Cardiac septum (tissue), 1 donor: ENCODE results near the gene PAM. TPM values are rescaled to one million over a fixed set of nuclear protein-coding genes. Genes with fewer than 3 reads are reported as not detected.
A peak's percentile ranks its signal among the peaks of the same experiment; 100 is the strongest.
"Not testable (repeated sequence)": the region's sequence is repeated elsewhere in the genome, so short reads cannot be mapped to it uniquely, and the experiment has no call there.

Experiments used
- DNase-seq: peaks from one replicate; pipeline ENCODE4 v3.0.0-alpha.2; 2020; ENCODE audit warnings: low spot score
- intact Hi-C: fragments of 100-400 bp; cut with DNase I; formaldehyde crosslinking; loops from one replicate; pipeline ENCODE4 v1.14.0; 2022
- total RNA-seq: library from RNA; stranded (reverse); fragmentation: NEBNext Ultra II Directional; extraction: Animal tissue kit (Norgen Biotek cat#: 25700); gene quantifications from one replicate; pipeline ENCODE4 v1.2.1, GENCODE V29; 2021
- donor health status: DM: no; HTN: no; CAD: no.

Gene PAM
- total RNA-seq, 1 donor from 2014 or later = 1,080 TPM

- no peak for DNase-seq
- intact Hi-C loops = no loop called here
These were observed 5.6 kb upstream of the PAM start for GRCh38 chr5:102749416-102750030.

GRCh38 chr5:102750151-102750834 is 4.8 kb upstream of the PAM start:
- intact Hi-C loops = no loop called here

GRCh38 chr5:102751903-102752376 is 3.2 kb upstream of the PAM start:
- DNase-seq, intact Hi-C loops: not testable (repeated sequence)

More at GRCh38 chr5:102750151-102750834, 4.8 kb upstream of the PAM start:
- DNase-seq = no peak

DNA sequence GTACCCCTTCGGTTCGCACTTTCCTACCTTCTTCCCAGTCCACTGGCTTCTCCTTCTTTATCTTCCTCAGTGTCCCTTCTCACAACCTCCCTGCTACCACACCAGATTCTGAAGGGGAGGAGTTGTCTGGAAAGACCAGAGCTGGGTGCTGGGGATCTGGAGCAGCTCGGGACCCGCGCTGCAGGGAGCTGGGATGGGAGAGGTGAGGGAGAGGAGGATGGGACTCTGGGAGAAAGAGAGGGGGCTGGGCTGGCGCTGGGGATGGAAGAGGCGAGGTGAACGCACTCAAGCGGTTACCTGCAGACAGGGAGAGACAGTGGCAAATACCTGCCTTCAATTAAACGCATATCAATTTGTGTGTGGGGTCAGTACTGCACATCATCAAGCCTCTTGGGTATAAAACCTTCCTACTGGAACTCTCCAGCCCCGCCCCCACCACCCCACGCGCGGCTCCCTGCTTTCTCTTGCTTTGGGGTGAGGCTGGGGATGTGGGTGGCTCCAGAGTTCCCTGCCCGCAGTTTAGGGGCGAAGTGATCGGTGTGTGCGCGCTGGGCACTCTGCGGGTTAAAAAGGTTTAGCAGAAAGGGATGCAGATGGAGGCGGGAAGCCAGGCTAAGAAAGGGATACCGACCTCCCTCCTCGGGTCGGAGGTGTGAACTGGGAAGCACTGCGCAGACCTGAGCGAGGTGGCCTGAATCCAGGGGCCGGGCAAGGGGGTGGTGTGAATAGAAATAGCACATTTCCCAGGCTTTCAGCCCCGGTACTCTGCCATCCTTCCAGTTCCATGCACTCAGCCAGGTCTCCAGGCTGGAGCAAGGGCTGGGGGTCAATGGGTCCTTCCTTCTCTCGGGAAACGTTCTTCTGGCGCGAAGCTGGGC is 977 bp upstream of the PAM start:
- DNase-seq = no peak
- intact Hi-C loops = loop anchor here (2.0 kb wide), 1 partner anchor 365 kb away; no protein-coding TSS in a partner anchor

DNA sequence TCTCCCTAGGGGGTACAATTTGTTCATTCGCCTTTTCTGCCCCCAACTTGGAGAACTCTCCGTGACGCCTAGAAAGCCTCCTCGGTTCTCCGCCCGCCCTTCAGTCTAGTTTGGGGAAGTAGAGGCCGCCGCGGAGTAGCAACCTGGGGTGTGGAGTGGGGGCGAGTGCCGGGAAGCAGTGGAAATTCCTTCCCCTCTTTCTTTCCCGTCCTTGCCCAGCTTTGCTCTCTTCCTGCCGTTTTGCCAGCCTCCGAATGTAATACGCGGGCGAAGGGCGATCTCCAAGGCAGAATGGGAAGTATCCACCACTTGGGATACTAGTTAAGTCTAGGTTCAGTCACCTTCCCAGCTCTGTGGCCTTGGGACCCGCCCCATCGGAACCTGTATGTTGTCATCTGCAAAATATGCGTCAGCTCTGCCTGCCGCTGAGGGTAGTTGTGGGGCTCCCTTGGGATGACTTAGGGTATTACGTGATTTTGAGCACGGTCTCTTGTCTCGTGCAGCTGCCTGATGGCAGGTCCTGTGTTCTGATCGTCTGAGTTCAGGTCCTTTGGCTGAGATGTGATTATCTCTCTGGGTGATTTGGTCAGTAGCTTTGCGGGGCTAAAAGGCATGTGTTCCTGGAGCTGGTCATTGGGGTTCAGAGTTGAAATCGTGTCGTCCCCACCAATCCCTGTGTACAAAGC is 724 bp downstream of the PAM start:
- DNase-seq = peak; percentile 86
- intact Hi-C loops = loop anchor here (1.0 to 2.0 kb wide), 2 partner anchors 110 to 363 kb away; no protein-coding TSS in a partner anchor

- intact Hi-C loops = no loop called here
- no peak for DNase-seq
These were observed 3.5 kb downstream of the PAM start for GRCh38 chr5:102758576-102758975.

GRCh38 chr5:102759289-102759688 is 4.2 kb downstream of the PAM start:
- intact Hi-C loops = no loop called here
- DNase-seq = no peak

- DNase-seq = no peak
- intact Hi-C loops = no loop called here
These were observed 4.6 kb downstream of the PAM start for GRCh38 chr5:102759700-102760099.

DNA sequence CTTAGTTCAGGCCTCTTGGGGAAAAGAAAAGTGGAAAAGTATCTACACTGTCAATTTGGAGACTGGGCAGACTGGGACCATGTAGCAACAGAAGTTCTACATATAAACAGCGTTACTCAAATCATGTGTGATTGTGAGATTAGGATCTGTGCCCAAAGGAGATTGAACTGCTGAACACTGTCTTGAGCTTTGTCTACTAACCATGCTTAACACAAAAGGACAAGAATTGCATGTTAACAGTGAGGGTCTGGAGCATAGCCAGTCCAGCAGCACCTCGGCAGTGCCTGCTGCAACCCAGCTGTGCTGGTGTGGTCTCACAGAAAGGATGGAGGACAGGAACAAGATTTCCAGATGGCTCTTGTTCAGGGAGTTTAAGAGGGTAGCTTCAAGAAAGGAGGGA is 5.7 kb downstream of the PAM start:
- no peak for DNase-seq
- intact Hi-C loops = no loop called here

DNA sequence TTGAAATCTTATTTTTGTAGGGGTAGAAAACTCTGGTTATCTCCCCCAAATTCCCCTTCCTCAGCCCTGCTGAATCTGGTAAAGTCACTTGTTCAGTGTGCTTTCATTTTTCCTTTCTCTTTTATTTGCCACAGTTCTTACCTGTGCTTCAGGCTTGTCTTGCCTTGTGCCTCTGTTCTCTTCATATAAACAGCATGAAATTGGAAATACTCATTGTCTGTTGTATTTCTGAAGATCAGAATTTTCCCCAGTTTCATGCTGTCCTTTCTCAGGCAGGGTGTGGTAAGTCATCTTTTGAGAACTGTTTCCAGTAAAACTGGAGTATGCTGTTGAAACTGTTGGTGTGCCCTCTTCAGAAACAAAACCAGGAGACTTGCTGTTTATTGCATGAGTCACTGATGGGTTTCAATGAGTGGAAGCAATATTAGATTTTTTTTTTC is 7.0 kb downstream of the PAM start:
- DNase-seq = no peak
- intact Hi-C loops = loop anchor here (2.0 kb wide), 1 partner anchor 15 kb away; no protein-coding TSS in a partner anchor

DNA sequence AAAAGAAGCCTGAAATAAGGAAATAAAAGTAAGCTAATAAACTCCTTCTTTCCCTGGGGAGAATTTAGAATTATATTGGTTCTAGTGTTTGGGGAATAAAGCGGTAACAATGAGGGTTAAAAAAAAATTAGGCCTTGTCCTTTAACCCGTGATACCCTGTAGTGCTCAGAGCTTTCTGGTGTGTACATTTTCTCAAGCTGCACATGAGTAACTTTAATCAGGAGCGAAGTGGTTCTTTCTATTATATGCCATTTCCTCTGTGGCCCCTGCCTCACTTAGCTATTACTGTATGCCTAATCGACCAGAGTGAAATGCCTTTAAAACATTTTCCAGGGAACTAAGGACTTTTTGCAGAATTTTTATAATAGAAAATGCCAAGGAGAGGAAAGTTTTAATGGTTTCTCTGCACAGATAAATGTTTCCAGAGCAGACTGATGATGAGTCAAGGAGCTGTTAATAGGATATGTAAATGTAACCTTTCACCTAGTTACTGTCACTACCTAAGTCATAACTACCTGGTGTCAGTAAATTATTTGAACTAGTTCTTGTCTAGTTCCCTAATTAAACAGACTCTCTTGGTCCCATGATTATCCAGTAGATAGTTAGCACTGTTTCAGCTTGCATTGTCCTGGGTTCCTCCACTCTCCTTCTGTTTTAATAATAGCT is 7.6 kb downstream of the PAM start:
- intact Hi-C loops = loop anchor here (2.0 kb wide), 1 partner anchor 14 kb away; no protein-coding TSS in a partner anchor
- no peak for DNase-seq

DNA sequence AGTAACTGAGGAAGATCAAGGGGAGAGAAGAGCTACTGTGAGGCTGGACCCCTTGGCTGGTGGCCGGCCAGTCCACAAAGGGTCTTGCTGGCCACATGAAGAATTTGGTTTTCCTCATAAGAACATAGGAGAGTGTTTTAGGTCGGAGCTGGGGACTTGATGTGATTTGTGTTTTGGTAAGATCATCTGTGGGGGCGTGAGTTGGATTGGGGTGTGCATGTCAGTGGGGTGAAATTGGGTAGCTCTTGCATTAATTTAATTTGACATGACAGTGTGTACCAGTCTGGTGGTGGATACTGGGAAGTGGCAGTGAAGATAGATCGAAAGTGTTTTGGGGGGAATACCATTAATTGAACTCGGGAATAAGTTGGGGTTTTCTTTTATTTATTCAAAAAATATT is 8.6 kb downstream of the PAM start:
- intact Hi-C loops = loop anchor here (2.0 kb wide), 1 partner anchor 13 kb away; no protein-coding TSS in a partner anchor
- DNase-seq = no peak

GRCh38 chr5:102764381-102765004 is 9.4 kb downstream of the PAM start:
- intact Hi-C loops = no loop called here
- no peak for DNase-seq

DNA sequence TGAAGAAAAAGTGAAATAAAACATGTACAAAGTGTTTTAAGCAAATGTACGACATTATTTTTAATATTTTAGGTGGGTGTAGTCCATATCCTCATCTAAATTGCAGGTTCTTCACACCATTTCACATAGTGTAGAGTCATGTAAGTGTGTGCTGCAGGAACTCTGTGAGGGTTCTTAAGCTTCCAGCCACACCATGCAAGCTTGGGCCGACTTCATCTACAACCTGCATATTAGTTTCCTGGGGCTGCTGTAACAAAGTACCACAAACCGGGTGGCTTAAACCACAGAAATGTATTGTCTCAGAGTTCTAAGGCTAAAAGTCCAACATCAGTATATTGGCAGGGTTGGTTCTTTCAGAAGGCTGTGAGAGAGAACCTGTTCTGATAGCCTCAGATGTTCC is 10.2 kb downstream of the PAM start:
- DNase-seq = no peak
- intact Hi-C loops = no loop called here

GRCh38 chr5:102766295-102767090 is 11.4 kb downstream of the PAM start:
- intact Hi-C loops = no loop called here
- DNase-seq = no peak

DNA sequence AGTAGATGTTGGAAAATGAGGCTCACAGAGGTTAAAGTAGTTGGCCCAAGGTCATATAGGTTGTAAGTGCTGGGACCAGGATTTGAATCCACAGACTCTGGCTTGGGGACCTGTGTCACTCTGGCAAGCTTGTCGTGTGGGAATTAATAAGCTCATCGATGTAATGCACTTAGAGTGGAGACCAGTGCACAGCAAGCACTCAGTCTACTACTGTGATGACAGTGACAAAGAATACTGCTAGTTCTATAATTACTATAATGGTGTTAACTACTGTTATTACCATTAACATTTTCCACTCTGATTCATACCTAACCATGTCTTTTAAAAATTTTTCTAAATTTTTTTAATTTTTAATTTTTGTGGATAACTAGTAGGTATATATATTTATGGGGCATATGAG is 12.8 kb downstream of the PAM start:
- no peak for DNase-seq
- intact Hi-C loops = no loop called here

- intact Hi-C loops = loop anchor here (10.0 kb wide), 1 partner anchor 186 kb away; no protein-coding TSS in a partner anchor
These were observed 15.7 kb downstream of the PAM start for GRCh38 chr5:102770803-102771202.

DNA sequence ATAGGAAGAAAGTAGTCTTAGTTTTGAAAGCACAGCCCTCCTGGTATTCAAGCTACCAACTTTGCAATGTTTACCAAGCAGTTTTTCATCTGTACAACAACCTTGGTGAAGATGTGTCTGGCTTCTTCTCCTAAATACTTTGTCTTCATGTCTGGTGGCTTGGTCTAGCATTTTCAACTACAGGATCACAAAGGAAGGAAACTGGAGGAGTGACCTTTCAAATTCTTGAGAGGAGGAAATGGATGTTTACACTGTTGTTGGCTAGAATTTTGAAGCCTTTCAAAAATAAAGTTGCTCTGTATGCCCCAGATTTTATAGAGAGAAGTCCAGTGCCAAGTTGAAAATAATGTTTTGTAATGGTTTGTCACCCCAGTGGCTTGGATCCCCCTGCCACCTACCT is 16.3 kb downstream of the PAM start:
- no peak for DNase-seq
- intact Hi-C loops = loop anchor here (10.0 kb wide), 1 partner anchor 187 kb away; no protein-coding TSS in a partner anchor

More at GRCh38 chr5:102770803-102771202, 15.7 kb downstream of the PAM start:
- no peak for DNase-seq
